Neutrophil (primary cell): ENCODE results near the gene EDDM13.
"Not testable (repeated sequence)": the region's sequence is repeated elsewhere in the genome, so short reads cannot be mapped to it uniquely, and the experiment has no call there.

Experiments used
- H3K27ac ChIP-seq: fragments of 200-600 bp; sonication (generic); 2 replicates; pipeline ENCODE4 v1.5.1; 2016; ENCODE audit warnings: mild to moderate bottlenecking, moderate library complexity
- H3K27me3 ChIP-seq: fragments of 200-600 bp; sonication (generic); 2 replicates; pipeline ENCODE4 v1.6.0; 2016; ENCODE audit warnings: mild to moderate bottlenecking
- H3K36me3 ChIP-seq: fragments of 200-600 bp; sonication (generic); 2 replicates; pipeline ENCODE4 v1.5.1; 2017
- H3K4me1 ChIP-seq, 2 experiments: fragments of 200-600 bp in 1 of 2; sonication (generic) in 1 of 2; 1 replicate in 1 of 2; 2 replicates in 1 of 2; pipeline versions ENCODE4 v1.5.1 to v1.6.1; 2013 to 2016; ENCODE audit warnings: low read depth in 1 of 2, low read length in 1 of 2, mild to moderate bottlenecking in 1 of 2, moderate library complexity in 1 of 2; ENCODE audit not compliant: control insufficient read depth in 1 of 2, insufficient read depth in 1 of 2
- H3K4me3 ChIP-seq, 2 experiments: fragments of 200-600 bp in 1 of 2; sonication (generic) in 1 of 2; 1 replicate in 1 of 2; 2 replicates in 1 of 2; pipeline ENCODE4 v1.5.1; 2013 to 2016; ENCODE audit warnings: low read depth in 1 of 2, low read length in 1 of 2, mild to moderate bottlenecking in 1 of 2, moderate library complexity in 1 of 2
- H3K9me3 ChIP-seq: fragments of 200-600 bp; sonication (generic); 2 replicates; pipeline ENCODE4 v1.5.1; 2016
- CTCF ChIP-seq: fragments of 200-600 bp; sonication (generic); IDR thresholded peaks from 2 replicates; pipeline ENCODE4 v1.5.1; 2016; ENCODE audit warnings: antibody characterized with exemption

Gene EDDM13

GRCh38 chr19:56252699-56253422, 19.7 kb upstream of the EDDM13 start:
- peak; percentile 89 for TF ChIP-seq CTCF
- H3K27ac ChIP-seq: no peak overlapping the region
- no peaks in the 10 kb centered on the region for H3K36me3 ChIP-seq
- H3K4me1 ChIP-seq: no peaks in the 10 kb centered on the region
- H3K9me3 ChIP-seq: no peaks in the 10 kb centered on the region
- no peak overlapping the region for H3K4me3 ChIP-seq
- no peaks in the 10 kb centered on the region for H3K27me3 ChIP-seq

- Histone ChIP-seq H3K4me3 (no peak overlapping the region), H3K9me3 (no peaks in the 10 kb centered on the region), H3K27me3 (no peaks in the 10 kb centered on the region), H3K36me3 (no peaks in the 10 kb centered on the region), H3K27ac (no peak overlapping the region), H3K4me1 (no peaks in the 10 kb centered on the region)
- no peak for TF ChIP-seq CTCF
Measured at GRCh38 chr19:56253737-56254136, 18.8 kb upstream of the EDDM13 start.

GRCh38 chr19:56258272-56258671, 14.3 kb upstream of the EDDM13 start:
- Histone ChIP-seq H3K9me3 (no peaks in the 10 kb centered on the region), H3K4me1 (no peaks in the 10 kb centered on the region), H3K4me3 (no peak overlapping the region), H3K27ac (no peak overlapping the region), H3K27me3 (no peaks in the 10 kb centered on the region), H3K36me3 (no peaks in the 10 kb centered on the region)
- TF ChIP-seq CTCF: no peak

- H3K4me1 ChIP-seq: no peaks in the 10 kb centered on the region
- no peak overlapping the region for H3K27ac ChIP-seq
- no peaks in the 10 kb centered on the region for H3K36me3 ChIP-seq
- H3K9me3 ChIP-seq: no peaks in the 10 kb centered on the region
- no peak overlapping the region for H3K4me3 ChIP-seq
- H3K27me3 ChIP-seq: no peaks in the 10 kb centered on the region
- TF ChIP-seq CTCF: no peak
Measured at GRCh38 chr19:56261145-56261544, 11.4 kb upstream of the EDDM13 start.

- H3K4me1 ChIP-seq, H3K27me3 ChIP-seq, H3K9me3 ChIP-seq, H3K4me3 ChIP-seq, H3K36me3 ChIP-seq, H3K27ac ChIP-seq: not testable (repeated sequence)
Measured at GRCh38 chr19:56261932-56262331, 10.6 kb upstream of the EDDM13 start.

GRCh38 chr19:56263319-56263718, 9.2 kb upstream of the EDDM13 start:
- Histone ChIP-seq H3K9me3 (no peaks in the 10 kb centered on the region), H3K27me3 (no peaks in the 10 kb centered on the region), H3K27ac (no peak overlapping the region), H3K4me3 (no peak overlapping the region), H3K4me1 (no peaks in the 10 kb centered on the region), H3K36me3 (no peaks in the 10 kb centered on the region)
- no peak for TF ChIP-seq CTCF
